Keratinocyte (primary cell): ENCODE results near the gene ZFPM1.

ENCODE experiments used
- EZH2 ChIP-seq: IDR thresholded peaks from one replicate; pipeline ENCODE4 v1.6.1; 2012; ENCODE audit warnings: inconsistent platforms, mild to moderate bottlenecking, low read length, moderate library complexity
- TF ChIP-seq, protein P1 (sequence below), 3 experiments: IDR thresholded peaks in 1 of 3; conservative IDR thresholded peaks in 1 of 3; optimal IDR thresholded peaks in 1 of 3; 2 replicates in 2 of 3; 3 replicates in 1 of 3; pipeline versions ENCODE3 to v1.5.1; 2011; ENCODE audit warnings: low read length in 3 of 3, mild to moderate bottlenecking in 3 of 3, moderate library complexity in 2 of 3, control low read depth in 1 of 3, inconsistent platforms in 1 of 3; ENCODE audit not compliant: insufficient read depth in 2 of 3; ENCODE audit errors: extremely low read depth in 1 of 3

DNA sequence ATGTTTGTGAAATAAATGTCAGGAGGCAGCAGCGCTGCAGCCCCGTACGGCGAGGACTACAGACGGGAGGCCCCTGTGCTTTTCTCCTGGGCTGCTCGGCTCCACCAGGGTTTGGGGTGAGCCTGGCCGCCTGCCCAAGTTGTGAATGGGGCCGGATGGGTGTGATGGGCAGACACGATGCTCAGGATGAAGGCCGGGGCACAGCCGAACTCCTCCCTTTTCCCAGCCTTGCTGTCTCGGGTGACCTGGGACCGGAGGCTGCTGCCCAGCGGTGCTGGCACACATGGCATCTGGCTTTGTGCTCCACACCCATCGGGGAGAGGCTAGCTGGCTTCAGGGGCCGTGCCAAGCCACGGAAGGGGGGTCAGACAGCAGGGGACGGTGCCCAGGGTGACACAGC is 34.2 kb upstream of the ZFPM1 start:
- TF ChIP-seq, protein P1, sequence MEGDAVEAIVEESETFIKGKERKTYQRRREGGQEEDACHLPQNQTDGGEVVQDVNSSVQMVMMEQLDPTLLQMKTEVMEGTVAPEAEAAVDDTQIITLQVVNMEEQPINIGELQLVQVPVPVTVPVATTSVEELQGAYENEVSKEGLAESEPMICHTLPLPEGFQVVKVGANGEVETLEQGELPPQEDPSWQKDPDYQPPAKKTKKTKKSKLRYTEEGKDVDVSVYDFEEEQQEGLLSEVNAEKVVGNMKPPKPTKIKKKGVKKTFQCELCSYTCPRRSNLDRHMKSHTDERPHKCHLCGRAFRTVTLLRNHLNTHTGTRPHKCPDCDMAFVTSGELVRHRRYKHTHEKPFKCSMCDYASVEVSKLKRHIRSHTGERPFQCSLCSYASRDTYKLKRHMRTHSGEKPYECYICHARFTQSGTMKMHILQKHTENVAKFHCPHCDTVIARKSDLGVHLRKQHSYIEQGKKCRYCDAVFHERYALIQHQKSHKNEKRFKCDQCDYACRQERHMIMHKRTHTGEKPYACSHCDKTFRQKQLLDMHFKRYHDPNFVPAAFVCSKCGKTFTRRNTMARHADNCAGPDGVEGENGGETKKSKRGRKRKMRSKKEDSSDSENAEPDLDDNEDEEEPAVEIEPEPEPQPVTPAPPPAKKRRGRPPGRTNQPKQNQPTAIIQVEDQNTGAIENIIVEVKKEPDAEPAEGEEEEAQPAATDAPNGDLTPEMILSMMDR (optimal IDR thresholded peaks at IDR 0.05 in 1 of 3, IDR thresholded peaks at IDR 0.05 in 1 of 3, conservative IDR thresholded peaks at IDR 0.05 in 1 of 3; ENCODE audit: extremely low read depth in 1 of 3, insufficient read depth in 2 of 3, low read length in 3 of 3) = no peak
- TF ChIP-seq EZH2 = no peak
